ENCODE measurements around the gene LRP2. TPM values are rescaled to one million over a fixed set of nuclear protein-coding genes. Genes with fewer than 3 reads are reported as not detected.

The LRP2 gene
- total and polyA plus RNA-seq, 2 of the 8 experiments (the other 6 are each of a cell fraction or from before 2014, with no cell fraction given) = 2.0 to 2.9 TPM

- TF ChIP-seq EP300 (IDR thresholded peaks at IDR 0.05; ENCODE audit: borderline replicate concordance in 1 of 2, low read depth in 2 of 2, low read length in 2 of 2) (no peak), SIRT6 (IDR thresholded peaks at IDR 0.05; ENCODE audit: low read length) (no peak), RNF2 (IDR thresholded peaks at IDR 0.05; ENCODE audit: borderline replicate concordance, low read depth, low read length, missing control alignments, poor library complexity, severe bottlenecking) (peak; percentile 47), CREB1 (IDR thresholded peaks at IDR 0.05) (no peak), YY1 (IDR thresholded peaks at IDR 0.05; ENCODE audit: low read depth, low read length) (no peak), BACH1 (IDR thresholded peaks at IDR 0.05; ENCODE audit: low read length) (0 out of 2 replicates have a peak, but pooled peaks have one; percentile 14), BRCA1 (IDR thresholded peaks at IDR 0.05; ENCODE audit: low read depth, low read length) (no peak), GABPA (IDR thresholded peaks at IDR 0.05; ENCODE audit: borderline replicate concordance, insufficient read depth, low read length) (no peak), POLR2AphosphoS5 (IDR thresholded peaks at IDR 0.05; ENCODE audit: low read depth, low read length) (no peak), SP4 (IDR thresholded peaks at IDR 0.05; ENCODE audit: low read length) (no peak), TCF12 (IDR thresholded peaks at IDR 0.05; ENCODE audit: low read depth, low read length) (no peak), RBBP5 (IDR thresholded peaks at IDR 0.05; ENCODE audit: borderline replicate concordance, low read depth, low read length) (no peak), SIN3A (conservative IDR thresholded peaks at IDR 0.05 in 1 of 2, IDR thresholded peaks at IDR 0.05 in 1 of 2; ENCODE audit: low read depth in 1 of 2, low read length in 2 of 2) (0 out of 4 replicates have a peak, but pooled peaks of 1 of the 2 experiments have one; percentile 25), ASH2L (IDR thresholded peaks at IDR 0.05; ENCODE audit: low read length) (peak; percentile 24), SUZ12 (IDR thresholded peaks at IDR 0.05; ENCODE audit: low read length) (peak; percentile 83; the same call in 1 of the 2 replicates), SIX5 (IDR thresholded peaks at IDR 0.05; ENCODE audit: low read depth, low read length) (no peak), ATF3 (IDR thresholded peaks at IDR 0.05; ENCODE audit: insufficient read depth, low read depth, low read length) (no peak), GTF2F1 (IDR thresholded peaks at IDR 0.05; ENCODE audit: borderline replicate concordance, low read depth, low read length) (no peak), TEAD4 (IDR thresholded peaks at IDR 0.05; ENCODE audit: low read depth, low read length) (peak; percentile 50; the same call in 1 of the 2 replicates), CTBP2 (IDR thresholded peaks at IDR 0.05; ENCODE audit: borderline replicate concordance, insufficient read depth, insufficient read length, low read length) (peak; percentile 24), BCL11A (IDR thresholded peaks at IDR 0.05; ENCODE audit: low read depth in 2 of 2, low read length in 2 of 2) (no peak), E2F6 (IDR thresholded peaks at IDR 0.05) (no peak)
- TF ChIP-seq, protein P1, sequence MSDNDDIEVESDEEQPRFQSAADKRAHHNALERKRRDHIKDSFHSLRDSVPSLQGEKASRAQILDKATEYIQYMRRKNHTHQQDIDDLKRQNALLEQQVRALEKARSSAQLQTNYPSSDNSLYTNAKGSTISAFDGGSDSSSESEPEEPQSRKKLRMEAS (IDR thresholded peaks at IDR 0.05) = peak; percentile 46; the same call in 1 of the 2 replicates
Observed at GRCh38 chr2:169362118-169362893, at the start of gene LRP2 (continued).

Data from H1 (cell line).